ENCODE measurements around the gene RCL1.
"Not testable (repeated sequence)": the region's sequence is repeated elsewhere in the genome, so short reads cannot be mapped to it uniquely, and the experiment has no call there.

RCL1 gene

GRCh38 chr9:4879115-4879558 lies 86.4 kb downstream of the RCL1 start:
- Mint-ChIP-seq H3K27me3 (ENCODE audit: low read depth) (no peaks in the 10 kb centered on the region), H3K27ac (no peak overlapping the region), H3K4me1 (ENCODE audit: low read depth) (peaks cover 10% of the 10 kb centered on the region), H3K9me3 (no peaks in the 10 kb centered on the region), H3K36me3 (ENCODE audit: low read depth) (peaks cover 9% of the 10 kb centered on the region), H3K4me3 (no peak overlapping the region)
- DNase-seq (ENCODE audit: low spot score), result no peak

- Mint-ChIP-seq H3K4me1 (ENCODE audit: low read depth) (peaks cover 5% of the 10 kb centered on the region), H3K9me3 (no peaks in the 10 kb centered on the region), H3K4me3 (no peak overlapping the region), H3K36me3 (ENCODE audit: low read depth) (no peaks in the 10 kb centered on the region), H3K27me3 (ENCODE audit: low read depth) (no peaks in the 10 kb centered on the region), H3K27ac (no peak overlapping the region)
- no peak for DNase-seq (ENCODE audit: low spot score)
Measured at GRCh38 chr9:4883326-4883873, 90.7 kb downstream of the RCL1 start.

- Mint-ChIP-seq H3K9me3 (no peaks in the 10 kb centered on the region), H3K36me3 (ENCODE audit: low read depth) (no peaks in the 10 kb centered on the region), H3K27me3 (ENCODE audit: low read depth) (no peaks in the 10 kb centered on the region), H3K27ac (no peak overlapping the region), H3K4me3 (no peak overlapping the region), H3K4me1 (ENCODE audit: low read depth) (peaks cover 5% of the 10 kb centered on the region)
- DNase-seq (ENCODE audit: low spot score), result no peak
Measured at GRCh38 chr9:4886698-4887097, 94.0 kb downstream of the RCL1 start.

- no peaks in the 10 kb centered on the region for H3K9me3 Mint-ChIP-seq
- no peak overlapping the region for H3K4me3 Mint-ChIP-seq
- peaks cover 5% of the 10 kb centered on the region for H3K4me1 Mint-ChIP-seq (ENCODE audit: low read depth)
Measured at GRCh38 chr9:4887556-4887955, 94.8 kb downstream of the RCL1 start.

GRCh38 chr9:4890242-4890641 lies 97.5 kb downstream of the RCL1 start:
- H3K36me3 Mint-ChIP-seq (ENCODE audit: low read depth), result no peaks in the 10 kb centered on the region
- no peak overlapping the region for H3K4me3 Mint-ChIP-seq
- peaks cover 10% of the 10 kb centered on the region for H3K4me1 Mint-ChIP-seq (ENCODE audit: low read depth)
- no peaks in the 10 kb centered on the region for H3K27me3 Mint-ChIP-seq (ENCODE audit: low read depth)
- H3K27ac Mint-ChIP-seq, result no peak overlapping the region
- H3K9me3 Mint-ChIP-seq, result no peaks in the 10 kb centered on the region
- no peak for DNase-seq (ENCODE audit: low spot score)

More at GRCh38 chr9:4887556-4887955, 94.8 kb downstream of the RCL1 start:
- Mint-ChIP-seq H3K27me3 (ENCODE audit: low read depth) (no peaks in the 10 kb centered on the region), H3K36me3 (ENCODE audit: low read depth) (no peaks in the 10 kb centered on the region), H3K27ac (no peak overlapping the region)
- DNase-seq (ENCODE audit: low spot score), result no peak

GRCh38 chr9:4890929-4891328 lies 98.2 kb downstream of the RCL1 start:
- Mint-ChIP-seq H3K36me3 (ENCODE audit: low read depth) (no peaks in the 10 kb centered on the region), H3K9me3 (no peaks in the 10 kb centered on the region), H3K27ac (no peak overlapping the region), H3K27me3 (ENCODE audit: low read depth) (no peaks in the 10 kb centered on the region), H3K4me3 (no peak overlapping the region), H3K4me1 (ENCODE audit: low read depth) (peaks cover 13% of the 10 kb centered on the region)
- no peak for DNase-seq (ENCODE audit: low spot score)

GRCh38 chr9:4891674-4892073 lies 98.9 kb downstream of the RCL1 start:
- Mint-ChIP-seq H3K4me3 (no peak overlapping the region), H3K27me3 (ENCODE audit: low read depth) (no peaks in the 10 kb centered on the region), H3K36me3 (ENCODE audit: low read depth) (peaks cover 3% of the 10 kb centered on the region), H3K4me1 (ENCODE audit: low read depth) (peaks cover 13% of the 10 kb centered on the region), H3K9me3 (peaks cover 2% of the 10 kb centered on the region), H3K27ac (no peak overlapping the region)
- no peak for DNase-seq (ENCODE audit: low spot score)

- Mint-ChIP-seq H3K36me3 (ENCODE audit: low read depth) (peaks cover 5% of the 10 kb centered on the region), H3K27ac (no peak overlapping the region), H3K9me3 (peaks cover 12% of the 10 kb centered on the region), H3K4me1 (ENCODE audit: low read depth) (peaks cover 13% of the 10 kb centered on the region), H3K4me3 (no peak overlapping the region), H3K27me3 (ENCODE audit: low read depth) (no peaks in the 10 kb centered on the region)
- DNase-seq (ENCODE audit: low spot score), result no peak
Measured at GRCh38 chr9:4892501-4893194, 99.9 kb downstream of the RCL1 start.

- no peaks in the 10 kb centered on the region for H3K27me3 Mint-ChIP-seq (ENCODE audit: low read depth)
- peaks cover 13% of the 10 kb centered on the region for H3K4me1 Mint-ChIP-seq (ENCODE audit: low read depth)
- no peak overlapping the region for H3K4me3 Mint-ChIP-seq
- H3K27ac Mint-ChIP-seq, result no peak overlapping the region
- H3K9me3 Mint-ChIP-seq, result peaks cover 22% of the 10 kb centered on the region
- H3K36me3 Mint-ChIP-seq (ENCODE audit: low read depth), result peaks cover 17% of the 10 kb centered on the region
- no peak for DNase-seq (ENCODE audit: low spot score)
Measured at GRCh38 chr9:4894076-4894475, 101.3 kb downstream of the RCL1 start.

GRCh38 chr9:4899853-4900252 lies 107.1 kb downstream of the RCL1 start:
- Mint-ChIP-seq H3K9me3 (peaks cover 39% of the 10 kb centered on the region), H3K36me3 (ENCODE audit: low read depth) (peaks cover 36% of the 10 kb centered on the region)
- not testable (repeated sequence) for H3K4me1 Mint-ChIP-seq (ENCODE audit: low read depth); DNase-seq (ENCODE audit: low spot score); H3K27ac Mint-ChIP-seq; H3K4me3 Mint-ChIP-seq; H3K27me3 Mint-ChIP-seq (ENCODE audit: low read depth)

GRCh38 chr9:4901401-4902134 lies 108.8 kb downstream of the RCL1 start:
- Mint-ChIP-seq H3K9me3 (peaks cover 38% of the 10 kb centered on the region), H3K36me3 (ENCODE audit: low read depth) (peaks cover 34% of the 10 kb centered on the region), H3K4me3 (peak overlapping the region; percentile 58), H3K27ac (peak overlapping the region; percentile 67)
- H3K27me3 Mint-ChIP-seq (ENCODE audit: low read depth); H3K4me1 Mint-ChIP-seq (ENCODE audit: low read depth): not testable (repeated sequence)
- DNase-seq (ENCODE audit: low spot score), result peak; percentile 18

- Mint-ChIP-seq H3K4me3 (no peak overlapping the region), H3K4me1 (ENCODE audit: low read depth) (peaks cover 10% of the 10 kb centered on the region), H3K36me3 (ENCODE audit: low read depth) (peaks cover 31% of the 10 kb centered on the region), H3K27me3 (ENCODE audit: low read depth) (no peaks in the 10 kb centered on the region), H3K27ac (peak overlapping the region; percentile 67), H3K9me3 (peaks cover 33% of the 10 kb centered on the region)
- no peak for DNase-seq (ENCODE audit: low spot score)
Measured at GRCh38 chr9:4902135-4902475, 109.4 kb downstream of the RCL1 start.

- no peaks in the 10 kb centered on the region for H3K27me3 Mint-ChIP-seq (ENCODE audit: low read depth)
- no peak overlapping the region for H3K27ac Mint-ChIP-seq
- H3K36me3 Mint-ChIP-seq (ENCODE audit: low read depth), result peaks cover 15% of the 10 kb centered on the region
- DNase-seq (ENCODE audit: low spot score), result no peak
- H3K4me3 Mint-ChIP-seq, result no peak overlapping the region
- peaks cover 10% of the 10 kb centered on the region for H3K4me1 Mint-ChIP-seq (ENCODE audit: low read depth)
- H3K9me3 Mint-ChIP-seq, result peaks cover 13% of the 10 kb centered on the region
Measured at GRCh38 chr9:4904322-4905134, 111.8 kb downstream of the RCL1 start.

- H3K27ac Mint-ChIP-seq, result no peak overlapping the region
- peaks cover 10% of the 10 kb centered on the region for H3K36me3 Mint-ChIP-seq (ENCODE audit: low read depth)
- peaks cover 10% of the 10 kb centered on the region for H3K4me1 Mint-ChIP-seq (ENCODE audit: low read depth)
- DNase-seq (ENCODE audit: low spot score), result no peak
- no peaks in the 10 kb centered on the region for H3K27me3 Mint-ChIP-seq (ENCODE audit: low read depth)
- peaks cover 8% of the 10 kb centered on the region for H3K9me3 Mint-ChIP-seq
- no peak overlapping the region for H3K4me3 Mint-ChIP-seq
Measured at GRCh38 chr9:4905135-4905490, 112.4 kb downstream of the RCL1 start.
